Astrocyte (in vitro differentiated cells and primary cell): ENCODE results near the gene CELF4. TPM values are rescaled to one million over a fixed set of nuclear protein-coding genes. Genes with fewer than 3 reads are reported as not detected.
"Not testable (repeated sequence)": the region's sequence is repeated elsewhere in the genome, so short reads cannot be mapped to it uniquely, and the experiment has no call there.

ENCODE experiments used
- DNase-seq: peaks from one replicate; pipeline ENCODE4 v3.0.0-alpha.2; 2010; ENCODE audit warnings: low read depth
- FAIRE-seq: peaks from 2 replicates; lab custom pipeline; 2011; peaks lifted over from hg19 to GRCh38; lab: Jason Lieb, UNC
- H2AFZ ChIP-seq: 2 replicates; pipeline ENCODE4 v1.6.0; 2012; ENCODE audit warnings: low read depth, low read length, inconsistent platforms
- H3K27ac ChIP-seq: 2 replicates; pipeline ENCODE4 v1.5.1; 2011; ENCODE audit warnings: low read depth, low read length, inconsistent platforms
- H3K27me3 ChIP-seq: 2 replicates; pipeline ENCODE4 v1.6.0; 2011; ENCODE audit warnings: low read length, inconsistent platforms; ENCODE audit not compliant: insufficient read depth
- H3K36me3 ChIP-seq: 2 replicates; pipeline ENCODE4 v1.5.1; 2011; ENCODE audit warnings: low read length, inconsistent platforms; ENCODE audit not compliant: insufficient read depth
- H3K4me1 ChIP-seq: 2 replicates; pipeline ENCODE4 v1.5.1; 2011; ENCODE audit warnings: low read length, inconsistent platforms; ENCODE audit not compliant: insufficient read depth
- H3K4me2 ChIP-seq: 2 replicates; pipeline ENCODE4 v1.6.0; 2012; ENCODE audit warnings: low read length, inconsistent platforms
- H3K4me3 ChIP-seq: 2 replicates; pipeline ENCODE4 v1.5.1; 2011; ENCODE audit warnings: low read depth, mild to moderate bottlenecking, low read length, inconsistent platforms; ENCODE audit not compliant: insufficient read depth
- H3K79me2 ChIP-seq: 2 replicates; pipeline ENCODE4 v1.6.0; 2012; ENCODE audit warnings: mild to moderate bottlenecking, low read length, inconsistent platforms; ENCODE audit not compliant: insufficient read depth
- H3K9ac ChIP-seq: 2 replicates; pipeline ENCODE4 v1.6.0; 2012; ENCODE audit warnings: mild to moderate bottlenecking, low read length, inconsistent platforms
- H3K9me3 ChIP-seq: 2 replicates; pipeline ENCODE4 v1.5.1; 2012; ENCODE audit warnings: low read depth, mild to moderate bottlenecking, low read length, inconsistent platforms; ENCODE audit not compliant: insufficient read depth
- H4K20me1 ChIP-seq: 2 replicates; pipeline ENCODE4 v1.6.0; 2012; ENCODE audit warnings: low read length, inconsistent platforms; ENCODE audit not compliant: insufficient read depth
- H3K27ac Mint-ChIP-seq: one replicate; pipeline ENCODE4 v1.8.0; 2021; ENCODE audit warnings: mild to moderate bottlenecking, mixed read lengths; ENCODE audit not compliant: unreplicated experiment
- H3K27me3 Mint-ChIP-seq: one replicate; pipeline ENCODE4 v1.8.0; 2021; ENCODE audit warnings: low read depth, mixed read lengths; ENCODE audit not compliant: unreplicated experiment
- H3K36me3 Mint-ChIP-seq: one replicate; pipeline ENCODE4 v1.8.0; 2021; ENCODE audit warnings: low read depth, mixed read lengths; ENCODE audit not compliant: unreplicated experiment
- H3K4me1 Mint-ChIP-seq: one replicate; pipeline ENCODE4 v1.8.0; 2021; ENCODE audit warnings: low read depth, mixed read lengths; ENCODE audit not compliant: unreplicated experiment
- H3K4me3 Mint-ChIP-seq: one replicate; pipeline ENCODE4 v1.8.0; 2021; ENCODE audit warnings: mild to moderate bottlenecking, moderate library complexity, mixed read lengths; ENCODE audit not compliant: unreplicated experiment
- H3K9me3 Mint-ChIP-seq: one replicate; pipeline ENCODE4 v1.8.0; 2021; ENCODE audit warnings: mild to moderate bottlenecking, mixed read lengths; ENCODE audit not compliant: unreplicated experiment
- EZH2 ChIP-seq: IDR thresholded peaks from 2 replicates; pipeline ENCODE4 v1.6.1; 2012; ENCODE audit warnings: mild to moderate bottlenecking, low read length, inconsistent platforms; ENCODE audit not compliant: insufficient read depth
- total RNA-seq: library from RNA; stranded (reverse); gene quantifications from 2 replicates; pipeline ENCODE4 v1.2.1, GENCODE V29; 2021
- TF ChIP-seq, protein P1 (sequence below): IDR thresholded peaks from 2 replicates; pipeline ENCODE4 v1.5.1; 2011; ENCODE audit warnings: low read depth, mild to moderate bottlenecking, inconsistent platforms, low read length, moderate library complexity; ENCODE audit not compliant: insufficient read depth

The CELF4 gene
- total RNA-seq, 1 donor from 2014 or later: 0.16 TPM

DNA sequence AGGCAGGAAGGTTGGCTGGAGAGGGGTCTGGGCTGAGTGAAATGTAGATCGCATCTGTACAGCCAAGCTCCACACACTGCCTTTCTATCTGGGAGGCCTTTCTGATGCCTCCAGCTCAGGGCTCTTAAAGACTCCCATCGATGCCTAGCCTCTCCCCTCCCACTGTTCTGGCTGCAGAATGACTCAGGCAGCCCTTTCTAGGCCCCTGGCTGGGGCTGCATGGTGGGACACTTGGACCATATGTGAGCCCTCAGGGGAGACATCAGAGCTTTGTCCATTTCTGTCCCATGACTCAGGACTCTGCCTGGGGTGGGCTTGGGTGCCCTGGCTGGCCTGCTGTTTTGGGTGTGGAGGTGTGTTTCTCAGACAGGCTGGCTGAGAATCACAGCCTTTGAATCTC, 101.3 kb downstream of the CELF4 start:
- FAIRE-seq (no peak), DNase-seq (no peak)
- Histone ChIP-seq H3K4me3 (no peak overlapping the region), H3K27me3 (no peaks in the 10 kb centered on the region), H3K4me1 (no peaks in the 10 kb centered on the region), H2AFZ (no peak overlapping the region), H3K79me2 (no peaks in the 10 kb centered on the region), H3K27ac (no peak overlapping the region), H3K4me2 (no peak overlapping the region), H4K20me1 (no peaks in the 10 kb centered on the region), H3K9ac (no peak overlapping the region), H3K36me3 (no peaks in the 10 kb centered on the region), H3K9me3 (no peaks in the 10 kb centered on the region)
- Mint-ChIP-seq H3K27ac (no peak overlapping the region), H3K36me3 (no peaks in the 10 kb centered on the region), H3K4me3 (no peak overlapping the region), H3K27me3 (peaks cover 59% of the 10 kb centered on the region), H3K4me1 (peaks cover 3% of the 10 kb centered on the region), H3K9me3 (peaks cover 4% of the 10 kb centered on the region)
- TF ChIP-seq EZH2: no peak
- TF ChIP-seq, protein P1, sequence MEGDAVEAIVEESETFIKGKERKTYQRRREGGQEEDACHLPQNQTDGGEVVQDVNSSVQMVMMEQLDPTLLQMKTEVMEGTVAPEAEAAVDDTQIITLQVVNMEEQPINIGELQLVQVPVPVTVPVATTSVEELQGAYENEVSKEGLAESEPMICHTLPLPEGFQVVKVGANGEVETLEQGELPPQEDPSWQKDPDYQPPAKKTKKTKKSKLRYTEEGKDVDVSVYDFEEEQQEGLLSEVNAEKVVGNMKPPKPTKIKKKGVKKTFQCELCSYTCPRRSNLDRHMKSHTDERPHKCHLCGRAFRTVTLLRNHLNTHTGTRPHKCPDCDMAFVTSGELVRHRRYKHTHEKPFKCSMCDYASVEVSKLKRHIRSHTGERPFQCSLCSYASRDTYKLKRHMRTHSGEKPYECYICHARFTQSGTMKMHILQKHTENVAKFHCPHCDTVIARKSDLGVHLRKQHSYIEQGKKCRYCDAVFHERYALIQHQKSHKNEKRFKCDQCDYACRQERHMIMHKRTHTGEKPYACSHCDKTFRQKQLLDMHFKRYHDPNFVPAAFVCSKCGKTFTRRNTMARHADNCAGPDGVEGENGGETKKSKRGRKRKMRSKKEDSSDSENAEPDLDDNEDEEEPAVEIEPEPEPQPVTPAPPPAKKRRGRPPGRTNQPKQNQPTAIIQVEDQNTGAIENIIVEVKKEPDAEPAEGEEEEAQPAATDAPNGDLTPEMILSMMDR: no peak

DNA sequence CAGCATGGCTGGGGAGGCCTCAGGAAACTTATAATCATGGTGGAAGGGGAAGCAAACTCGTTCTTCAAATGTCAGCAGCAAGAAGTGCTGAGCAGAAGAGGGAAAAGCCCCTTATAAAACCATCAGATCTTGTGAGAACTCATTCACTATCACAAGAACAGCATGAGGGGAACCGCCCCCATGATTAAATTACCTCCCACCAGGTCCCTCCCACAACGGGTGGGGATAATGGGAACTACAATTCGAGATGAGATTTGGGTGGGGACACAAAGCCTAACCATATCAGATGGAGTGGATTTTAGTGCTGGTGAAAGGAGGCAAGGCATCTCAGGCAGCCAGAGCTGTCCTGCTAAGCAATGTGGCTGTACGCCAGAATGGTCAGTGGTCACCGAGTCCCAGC, 104.3 kb downstream of the CELF4 start:
- not testable (repeated sequence) for H3K4me3 ChIP-seq, H3K36me3 ChIP-seq, H3K4me1 Mint-ChIP-seq, H4K20me1 ChIP-seq, DNase-seq, H3K9ac ChIP-seq, H3K27ac Mint-ChIP-seq, H3K4me2 ChIP-seq, H3K9me3 Mint-ChIP-seq, H2AFZ ChIP-seq, H3K9me3 ChIP-seq, H3K4me3 Mint-ChIP-seq, H3K27me3 ChIP-seq, H3K79me2 ChIP-seq, H3K27ac ChIP-seq, FAIRE-seq, H3K36me3 Mint-ChIP-seq, H3K4me1 ChIP-seq
- H3K27me3 Mint-ChIP-seq: peaks cover 49% of the 10 kb centered on the region

DNA sequence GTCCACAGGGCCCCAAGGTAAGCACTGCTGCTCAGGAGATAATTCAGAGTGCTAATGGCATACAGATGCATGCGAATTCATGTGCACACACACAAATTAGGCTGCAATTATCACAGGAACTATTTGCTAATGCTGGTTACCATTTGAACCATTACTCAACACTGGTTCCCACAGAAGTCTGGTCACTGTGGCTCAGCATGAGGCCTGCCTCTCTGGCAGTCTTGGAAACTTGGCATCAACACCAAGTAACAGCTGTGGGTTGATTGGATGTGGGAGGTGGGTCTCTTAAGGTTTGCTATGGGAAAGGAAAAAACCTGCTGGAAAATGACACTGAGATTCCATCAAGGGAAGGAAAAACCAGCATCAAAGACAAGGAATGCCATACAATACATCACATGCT, 105.0 kb downstream of the CELF4 start:
- Histone ChIP-seq H3K36me3 (no peaks in the 10 kb centered on the region), H3K9ac (no peak overlapping the region), H2AFZ (no peak overlapping the region), H3K27ac (no peak overlapping the region), H3K9me3 (no peaks in the 10 kb centered on the region), H3K4me2 (no peak overlapping the region), H3K79me2 (no peaks in the 10 kb centered on the region), H3K4me3 (no peak overlapping the region), H4K20me1 (no peaks in the 10 kb centered on the region), H3K4me1 (no peaks in the 10 kb centered on the region), H3K27me3 (no peaks in the 10 kb centered on the region)
- H3K4me3 Mint-ChIP-seq: no peak overlapping the region
- H3K9me3 Mint-ChIP-seq: peaks cover 8% of the 10 kb centered on the region
- DNase-seq (no peak), FAIRE-seq (no peak)
- H3K36me3 Mint-ChIP-seq: no peaks in the 10 kb centered on the region
- H3K27ac Mint-ChIP-seq: no peak overlapping the region
- peaks cover 48% of the 10 kb centered on the region for H3K27me3 Mint-ChIP-seq
- TF ChIP-seq, protein P1: no peak
- TF ChIP-seq EZH2: no peak
- peaks cover 3% of the 10 kb centered on the region for H3K4me1 Mint-ChIP-seq
